Transverse colon (tissue), 4 donors: Measurements from ENCODE around the gene PRAC1. TPM values are rescaled to one million over a fixed set of nuclear protein-coding genes. Genes with fewer than 3 reads are reported as not detected.
"Not testable (repeated sequence)": the region's sequence is repeated elsewhere in the genome, so short reads cannot be mapped to it uniquely, and the experiment has no call there.

ENCODE experiments used
- DNase-seq: peaks from one replicate; pipeline ENCODE4 v3.0.0-alpha.2; 2019
- H3K27ac ChIP-seq, 4 donors: fragments of 200-600 bp; sonication (generic); 2 replicates each; pipeline ENCODE4 v1.5.1; 2016 to 2018; ENCODE audit warnings: inconsistent platforms in 4 of 4
- H3K27me3 ChIP-seq: fragments of 200-600 bp; sonication (generic); 2 replicates; pipeline ENCODE4 v1.5.1; 2017; ENCODE audit warnings: inconsistent platforms
- H3K36me3 ChIP-seq, 4 donors: fragments of 200-600 bp; sonication (generic); 2 replicates each; pipeline ENCODE4 v1.5.1; 2017 to 2019; ENCODE audit warnings: inconsistent platforms in 4 of 4
- H3K4me1 ChIP-seq, 4 donors: fragments of 200-600 bp; sonication (generic); 2 replicates each; pipeline ENCODE4 v1.5.1; 2017 to 2020; ENCODE audit warnings: inconsistent platforms in 4 of 4
- H3K4me3 ChIP-seq, 4 donors: fragments of 200-600 bp; sonication (generic); 1 replicate in 1 of 4; 2 replicates in 3 of 4; pipeline versions ENCODE4 v1.5.1 to v1.6.1; 2017 to 2019; ENCODE audit warnings: inconsistent platforms in 4 of 4
- H3K9me3 ChIP-seq, 2 donors: fragments of 200-600 bp; sonication (generic); 2 replicates each; pipeline ENCODE4 v1.5.1; 2017 to 2019; ENCODE audit warnings: inconsistent platforms in 2 of 2
- EP300 ChIP-seq: sonication (generic); formaldehyde crosslinking; IDR thresholded peaks from one replicate; pipeline ENCODE4 v1.6.1; 2017; ENCODE audit warnings: antibody characterized with exemption, low read depth
- POLR2A ChIP-seq: fragments of 450-650 bp; IDR thresholded peaks from one replicate; pipeline ENCODE4 v1.6.1; 2016; ENCODE audit warnings: antibody characterized with exemption, mild to moderate bottlenecking, moderate library complexity
- POLR2AphosphoS5 ChIP-seq, 3 donors: sonication (generic); formaldehyde crosslinking; IDR thresholded peaks; one replicate each; pipeline ENCODE4 v1.6.1; 2016; ENCODE audit warnings: antibody characterized with exemption in 3 of 3
- WGBS, 2 donors: methylation state at CpG; one replicate each; pipeline ENCODE4 v1.1.5; 2018; ENCODE audit warnings: low coverage in 1 of 2; 5-methylcytosine and 5-hydroxymethylcytosine counted together
- in situ Hi-C, 4 donors: fragments of 200-750 bp; cut with MboI; loops; one replicate each; pipeline versions ENCODE4 v1.15.0 to v1.15.1; 2017; ENCODE audit warnings: low sequenced_read_pairs in 3 of 4, low pct_ligation_motif_present in 1 of 4, low pct_unique_long_range_greater_than_20kb in 1 of 4
- intact Hi-C: fragments of 100-400 bp; cut with DNase I; formaldehyde crosslinking; loops from one replicate; pipeline ENCODE4 v1.15.1; 2023; ENCODE audit warnings: low total_unique reads
- total RNA-seq, 4 donors: library from RNA; depleted of rRNA; stranded (reverse); fragments of >200 nt; gene quantifications; one replicate each; pipeline ENCODE4 v1.1.0, GENCODE V29; 2016
- TF ChIP-seq, protein P1 (sequence below), 5 experiments: fragments of 200-600 bp in 3 of 5; fragments of 450-650 bp in 2 of 5; sonication (generic) in 3 of 5; IDR thresholded peaks; 1 replicate in 2 of 5; 2 replicates in 3 of 5; pipeline ENCODE4 v1.5.1; 2016 to 2017; ENCODE audit warnings: antibody characterized with exemption in 5 of 5, inconsistent platforms in 3 of 5, mild to moderate bottlenecking in 2 of 5, moderate library complexity in 1 of 5

PRAC1 gene
- total RNA-seq, 4 donors from 2014 or later = 4.4 TPM; not detected in 3

DNA sequence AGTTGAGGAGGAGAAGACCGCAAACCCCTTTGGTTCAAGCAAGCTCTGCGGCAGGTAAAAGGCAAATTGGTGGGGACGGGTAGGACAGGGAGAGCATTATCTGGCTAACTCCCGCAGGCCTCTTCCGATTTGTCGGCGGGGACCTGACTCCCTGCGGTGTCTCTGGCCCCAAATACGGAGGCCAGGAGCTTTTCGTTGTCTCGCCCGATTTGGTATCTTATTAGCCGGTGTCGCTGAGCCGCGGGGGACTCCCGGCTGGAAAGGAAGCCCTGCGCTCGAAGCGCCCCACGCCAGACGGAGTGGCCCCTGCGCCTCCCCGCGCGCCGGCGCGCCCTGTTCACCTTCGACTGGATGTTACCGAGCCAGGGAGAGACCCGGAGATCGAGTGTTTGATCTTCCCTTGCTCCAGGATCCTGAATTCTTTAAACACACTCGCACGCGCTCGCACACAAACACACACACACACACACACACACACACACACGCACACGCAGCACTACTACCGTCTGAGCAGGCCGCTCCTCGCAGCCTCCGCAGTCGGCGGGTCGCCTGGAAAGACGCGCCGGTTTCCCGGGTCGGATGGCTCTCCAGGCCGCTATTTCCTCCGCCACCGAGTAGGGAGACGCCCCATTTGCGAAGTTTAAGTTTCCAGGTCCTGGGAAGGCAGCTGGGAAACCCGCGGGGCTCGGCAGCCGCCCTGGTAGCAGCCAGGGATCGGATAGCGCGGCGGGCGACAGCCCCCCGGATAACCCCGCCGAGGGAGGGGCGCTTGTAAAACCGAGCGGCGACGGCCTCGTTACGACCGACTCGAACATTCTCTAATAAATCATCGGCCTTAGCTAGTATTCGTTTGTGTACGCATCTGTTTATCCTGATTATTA is 3.3 kb downstream of the PRAC1 start:
- no peaks in the 10 kb centered on the region for H3K9me3 ChIP-seq
- DNase-seq = no peak
- peaks cover 9 to 33% (median 25%) of the 10 kb centered on the region in 4 donors for H3K4me1 ChIP-seq
- H3K27me3 ChIP-seq = peaks cover 100% of the 10 kb centered on the region
- H3K36me3 ChIP-seq = no peaks in the 10 kb centered on the region
- peak overlapping the region in 1 of 4 donors; percentile 74 for H3K27ac ChIP-seq
- intact Hi-C loops = no loop called here
- peak overlapping the region in 2 of 4 donors; percentile 14 to 43 for H3K4me3 ChIP-seq
- TF ChIP-seq POLR2AphosphoS5 (IDR thresholded peaks at IDR 0.05) (peak in 1 of 3 donors; percentile 40), EP300 (no peak)
- in situ Hi-C loops = no loop called here
- 19% methylated on average over 62 of the region's 80 CpGs; no CpG with 5 or more reads in 1 of the 2 donors for WGBS, 2 donors

GRCh38 chr17:48718227-48718760 is 4.0 kb downstream of the PRAC1 start:
- WGBS, 2 donors = 14 to 30% methylated on average over 2 to 24 of the region's 24 CpGs
- in situ Hi-C loops = no loop called here
- no peak for TF ChIP-seq POLR2A
- no peak for TF ChIP-seq POLR2AphosphoS5 (IDR thresholded peaks at IDR 0.05)
- no peak for TF ChIP-seq EP300
- TF ChIP-seq, protein P1, sequence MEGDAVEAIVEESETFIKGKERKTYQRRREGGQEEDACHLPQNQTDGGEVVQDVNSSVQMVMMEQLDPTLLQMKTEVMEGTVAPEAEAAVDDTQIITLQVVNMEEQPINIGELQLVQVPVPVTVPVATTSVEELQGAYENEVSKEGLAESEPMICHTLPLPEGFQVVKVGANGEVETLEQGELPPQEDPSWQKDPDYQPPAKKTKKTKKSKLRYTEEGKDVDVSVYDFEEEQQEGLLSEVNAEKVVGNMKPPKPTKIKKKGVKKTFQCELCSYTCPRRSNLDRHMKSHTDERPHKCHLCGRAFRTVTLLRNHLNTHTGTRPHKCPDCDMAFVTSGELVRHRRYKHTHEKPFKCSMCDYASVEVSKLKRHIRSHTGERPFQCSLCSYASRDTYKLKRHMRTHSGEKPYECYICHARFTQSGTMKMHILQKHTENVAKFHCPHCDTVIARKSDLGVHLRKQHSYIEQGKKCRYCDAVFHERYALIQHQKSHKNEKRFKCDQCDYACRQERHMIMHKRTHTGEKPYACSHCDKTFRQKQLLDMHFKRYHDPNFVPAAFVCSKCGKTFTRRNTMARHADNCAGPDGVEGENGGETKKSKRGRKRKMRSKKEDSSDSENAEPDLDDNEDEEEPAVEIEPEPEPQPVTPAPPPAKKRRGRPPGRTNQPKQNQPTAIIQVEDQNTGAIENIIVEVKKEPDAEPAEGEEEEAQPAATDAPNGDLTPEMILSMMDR (IDR thresholded peaks at IDR 0.05) = no peak
- no peak for DNase-seq
- Histone ChIP-seq H3K27ac (peak overlapping the region in 1 of 4 donors; percentile 74), H3K4me1 (peaks cover 9 to 26% (median 18%) of the 10 kb centered on the region in 4 donors), H3K4me3 (peak overlapping the region in 2 of 4 donors; percentile 14 to 43), H3K27me3 (peaks cover 100% of the 10 kb centered on the region), H3K36me3 (no peaks in the 10 kb centered on the region), H3K9me3 (no peaks in the 10 kb centered on the region)
- intact Hi-C loops = no loop called here

DNA sequence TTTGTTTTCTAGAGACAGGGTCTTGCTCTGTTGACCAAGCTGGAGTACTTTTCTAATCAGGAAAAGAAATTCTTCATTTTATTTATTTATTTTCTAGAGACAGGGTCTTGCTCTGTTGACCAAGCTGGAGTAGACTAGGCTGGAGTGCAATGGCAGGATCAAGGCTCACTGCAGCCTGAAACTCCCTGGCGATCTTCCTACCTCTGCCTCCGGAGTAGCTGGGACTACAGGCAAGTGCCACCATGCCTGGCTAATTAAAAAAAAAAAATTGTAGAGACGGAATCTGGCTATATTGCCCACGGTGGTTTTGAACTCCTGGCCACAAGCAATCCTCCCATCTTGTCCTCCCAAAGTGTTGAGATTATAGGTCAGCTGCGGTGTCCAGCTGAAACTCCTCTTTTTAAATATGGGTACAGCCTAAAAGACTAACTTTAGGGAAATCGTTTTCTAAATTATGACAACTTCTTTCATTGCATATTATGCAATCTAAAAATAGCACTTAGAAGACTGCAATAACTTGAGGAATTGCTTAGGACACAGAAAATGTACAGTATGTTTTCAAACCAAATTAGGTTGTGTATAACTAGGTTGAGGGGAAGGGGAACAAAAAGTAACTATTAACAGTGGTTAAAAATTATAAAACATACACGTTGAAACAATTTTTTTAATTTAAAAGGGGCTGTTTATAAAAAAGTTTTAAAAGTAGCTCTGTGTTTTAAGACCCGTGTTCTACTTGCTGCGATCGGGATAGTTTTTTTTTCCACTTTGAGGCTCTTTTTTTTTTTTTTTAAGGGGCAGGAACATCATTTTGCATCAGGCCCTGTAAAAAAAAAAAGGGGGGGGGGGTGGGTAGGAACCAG is 4.7 kb downstream of the PRAC1 start:
- in situ Hi-C loops = no loop called here

DNA sequence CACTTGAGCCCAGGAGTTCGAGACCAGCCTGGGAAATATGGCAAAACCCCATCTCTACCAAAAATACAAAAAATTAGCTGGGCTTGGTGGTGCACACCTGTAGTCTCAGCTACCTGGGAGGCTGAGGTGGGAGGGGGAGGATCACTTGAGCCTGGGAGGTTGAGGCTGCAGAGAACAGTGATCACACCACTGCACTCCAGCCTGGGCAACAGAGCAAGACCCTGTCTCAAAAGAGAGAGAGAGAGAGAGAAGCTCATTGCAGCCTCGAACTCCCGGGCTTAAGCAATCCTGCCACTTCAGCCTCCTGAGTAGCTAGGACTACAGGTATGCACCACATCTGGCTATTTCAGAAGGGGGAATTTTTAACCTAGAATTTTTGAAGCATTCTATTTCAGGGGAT is 5.8 kb downstream of the PRAC1 start:
- intact Hi-C loops, H3K9me3 ChIP-seq, H3K4me3 ChIP-seq, in situ Hi-C loops, H3K36me3 ChIP-seq, DNase-seq, H3K27ac ChIP-seq: not testable (repeated sequence)
- 50 to 54% methylated on average over 2 to 3 of the region's 3 CpGs for WGBS, 2 donors
- H3K4me1 ChIP-seq = peaks cover 9 to 20% (median 14%) of the 10 kb centered on the region in 4 donors
- H3K27me3 ChIP-seq = peaks cover 98% of the 10 kb centered on the region

More for the DNA sequence above, 4.7 kb downstream of the PRAC1 start:
- DNase-seq = no peak
- no peaks in the 10 kb centered on the region for H3K9me3 ChIP-seq
- peak overlapping the region in 1 of 4 donors; percentile 43 for H3K4me3 ChIP-seq
- no peaks in the 10 kb centered on the region for H3K36me3 ChIP-seq
- H3K27me3 ChIP-seq = peaks cover 98% of the 10 kb centered on the region
- no peak for TF ChIP-seq EP300
- no peak for TF ChIP-seq POLR2A
- TF ChIP-seq POLR2AphosphoS5 (IDR thresholded peaks at IDR 0.05) = no peak
- TF ChIP-seq, protein P1 (IDR thresholded peaks at IDR 0.05) = no peak
- WGBS, 2 donors = 5 to 15% methylated on average over 8 to 10 of the region's 10 CpGs
- peak overlapping the region in 1 of 4 donors; percentile 74 for H3K27ac ChIP-seq
- H3K4me1 ChIP-seq = peaks cover 9 to 20% (median 14%) of the 10 kb centered on the region in 4 donors
- intact Hi-C loops = no loop called here
